GM12864 (cell line): ENCODE data around the gene HECW1.

Source experiments
- DNase-seq: peaks from one replicate; pipeline ENCODE4 v3.0.0-alpha.2; 2011; ENCODE audit warnings: low read depth
- H3K4me3 ChIP-seq: 2 replicates; pipeline ENCODE4 v1.5.1; 2011; ENCODE audit warnings: mild to moderate bottlenecking, low read depth, low read length, control low read depth
- TF ChIP-seq, protein P1 (sequence below): IDR thresholded peaks from 2 replicates; pipeline ENCODE4 v1.5.1; 2011; ENCODE audit warnings: low read depth, mild to moderate bottlenecking, moderate library complexity, low read length, control low read depth, inconsistent platforms; ENCODE audit errors: missing control alignments

The HECW1 gene

GRCh38 chr7:43516581-43517342 lies 404.3 kb downstream of the HECW1 start:
- TF ChIP-seq, protein P1, sequence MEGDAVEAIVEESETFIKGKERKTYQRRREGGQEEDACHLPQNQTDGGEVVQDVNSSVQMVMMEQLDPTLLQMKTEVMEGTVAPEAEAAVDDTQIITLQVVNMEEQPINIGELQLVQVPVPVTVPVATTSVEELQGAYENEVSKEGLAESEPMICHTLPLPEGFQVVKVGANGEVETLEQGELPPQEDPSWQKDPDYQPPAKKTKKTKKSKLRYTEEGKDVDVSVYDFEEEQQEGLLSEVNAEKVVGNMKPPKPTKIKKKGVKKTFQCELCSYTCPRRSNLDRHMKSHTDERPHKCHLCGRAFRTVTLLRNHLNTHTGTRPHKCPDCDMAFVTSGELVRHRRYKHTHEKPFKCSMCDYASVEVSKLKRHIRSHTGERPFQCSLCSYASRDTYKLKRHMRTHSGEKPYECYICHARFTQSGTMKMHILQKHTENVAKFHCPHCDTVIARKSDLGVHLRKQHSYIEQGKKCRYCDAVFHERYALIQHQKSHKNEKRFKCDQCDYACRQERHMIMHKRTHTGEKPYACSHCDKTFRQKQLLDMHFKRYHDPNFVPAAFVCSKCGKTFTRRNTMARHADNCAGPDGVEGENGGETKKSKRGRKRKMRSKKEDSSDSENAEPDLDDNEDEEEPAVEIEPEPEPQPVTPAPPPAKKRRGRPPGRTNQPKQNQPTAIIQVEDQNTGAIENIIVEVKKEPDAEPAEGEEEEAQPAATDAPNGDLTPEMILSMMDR, result no peak
- no peak overlapping the region for H3K4me3 ChIP-seq
- no peak for DNase-seq

- TF ChIP-seq, protein P1, result no peak
- DNase-seq, result no peak
- no peak overlapping the region for H3K4me3 ChIP-seq
Measured at GRCh38 chr7:43517464-43517863, 405.0 kb downstream of the HECW1 start.

- DNase-seq, result no peak
- H3K4me3 ChIP-seq, result no peak overlapping the region
- TF ChIP-seq, protein P1, result no peak
Measured at GRCh38 chr7:43520201-43520600, 407.8 kb downstream of the HECW1 start.

GRCh38 chr7:43522406-43523156 lies 410.1 kb downstream of the HECW1 start:
- TF ChIP-seq, protein P1, result no peak
- DNase-seq, result no peak
- H3K4me3 ChIP-seq, result no peak overlapping the region

- no peak overlapping the region for H3K4me3 ChIP-seq
- no peak for DNase-seq
- TF ChIP-seq, protein P1, result no peak
Measured at GRCh38 chr7:43528576-43529354, 416.3 kb downstream of the HECW1 start.

- TF ChIP-seq, protein P1, result no peak
- no peak overlapping the region for H3K4me3 ChIP-seq
- DNase-seq, result no peak
Measured at GRCh38 chr7:43530553-43531410, 418.3 kb downstream of the HECW1 start.
